Measurements from ENCODE around the gene FASTKD2.

Gene FASTKD2

DNA sequence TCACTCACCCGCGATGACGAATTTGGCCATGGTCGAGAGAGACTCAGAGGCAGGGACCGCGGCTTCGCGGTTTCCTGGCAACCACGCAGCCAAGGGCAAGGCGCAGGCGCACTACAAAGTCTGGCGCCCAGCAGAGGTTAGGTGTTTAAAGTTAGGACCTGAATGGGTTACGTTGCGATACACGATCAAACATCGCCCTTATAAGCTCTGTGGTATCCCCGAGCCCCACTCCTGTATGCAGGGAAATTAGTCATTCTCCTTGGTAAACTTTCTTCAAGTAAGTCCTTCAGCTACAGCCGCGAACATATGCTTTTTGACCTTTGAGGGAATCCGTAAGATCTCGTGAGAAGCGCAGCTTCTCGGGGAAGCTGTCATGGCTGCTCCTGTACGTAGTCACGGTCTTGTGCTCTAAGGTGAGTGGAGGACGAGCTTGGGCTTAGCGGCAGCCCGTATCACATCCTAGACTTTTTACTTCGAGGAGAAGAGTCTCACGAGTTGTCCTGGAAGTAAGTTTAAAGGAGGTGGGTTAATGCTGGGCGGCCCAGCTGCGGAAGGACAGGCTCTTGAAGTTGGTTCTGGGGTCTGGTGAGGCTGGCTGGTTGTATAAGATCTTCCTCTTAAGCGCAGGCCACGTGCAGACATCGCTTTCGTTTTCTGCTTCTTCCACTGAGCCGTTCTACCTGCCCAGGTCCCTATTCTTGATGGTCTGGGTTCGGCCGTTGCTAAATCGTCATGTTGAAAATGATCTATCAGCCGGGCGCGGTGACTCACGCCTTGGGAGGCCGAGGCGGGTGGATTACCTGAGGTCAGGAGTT lies at the start of gene FASTKD2, which contains the start of gene MDH1B:
Gene FASTKD2, plus strand, starts transcription at position 365 of the 815 bp plus-strand sequence. CDS start 1,088 bp downstream, outside the sequence.
Gene MDH1B, minus strand, starts transcription at position 87 of the 815 bp plus-strand sequence. Its CDS starts 57 bp downstream, at position 30.
- peak; percentile 92 for DNase-seq

DNA sequence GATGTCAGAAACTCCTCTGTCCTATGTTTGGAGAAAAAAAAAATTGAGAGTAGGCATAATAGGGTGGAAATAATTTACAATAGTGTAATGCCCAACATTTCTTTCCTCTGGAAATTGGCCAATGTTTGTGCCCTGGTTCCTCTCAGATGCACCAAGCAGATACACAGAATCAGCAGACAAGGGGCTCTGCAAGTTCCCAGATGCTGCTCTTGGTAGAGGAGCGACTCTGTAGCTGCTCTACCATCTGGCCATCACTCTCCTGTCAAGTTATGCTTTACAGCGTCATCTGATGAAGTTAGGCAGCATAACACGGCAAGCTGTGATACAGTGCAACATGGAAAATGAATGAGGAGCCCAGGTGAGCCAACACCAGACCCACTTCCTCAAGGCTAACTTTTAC lies 48.8 kb upstream of the FASTKD2 start:
- no peak for DNase-seq

DNA sequence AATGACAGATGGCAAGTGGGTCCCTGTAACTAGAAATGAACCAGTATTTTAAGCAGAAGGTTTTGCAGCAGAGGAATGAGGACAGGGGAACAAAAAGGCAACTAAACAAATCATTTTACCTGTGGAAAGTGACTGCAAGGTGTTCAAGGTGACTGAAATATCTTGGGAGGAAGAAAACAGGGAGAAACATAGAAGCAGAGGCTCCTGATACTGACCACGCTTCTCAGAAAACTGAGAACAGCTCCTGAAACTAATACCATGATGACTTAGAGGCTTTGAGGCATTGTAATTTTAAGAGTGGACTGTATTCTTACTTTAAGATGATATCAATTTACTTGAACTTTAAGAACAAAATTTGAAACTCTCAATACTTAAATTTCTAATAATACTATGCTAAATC lies 47.1 kb upstream of the FASTKD2 start, which contains the start of gene DYTN:
Gene DYTN, minus strand, starts transcription at position 101 of the 400 bp plus-strand sequence. CDS start 117 bp downstream, outside the sequence.
- no peak for DNase-seq

DNA sequence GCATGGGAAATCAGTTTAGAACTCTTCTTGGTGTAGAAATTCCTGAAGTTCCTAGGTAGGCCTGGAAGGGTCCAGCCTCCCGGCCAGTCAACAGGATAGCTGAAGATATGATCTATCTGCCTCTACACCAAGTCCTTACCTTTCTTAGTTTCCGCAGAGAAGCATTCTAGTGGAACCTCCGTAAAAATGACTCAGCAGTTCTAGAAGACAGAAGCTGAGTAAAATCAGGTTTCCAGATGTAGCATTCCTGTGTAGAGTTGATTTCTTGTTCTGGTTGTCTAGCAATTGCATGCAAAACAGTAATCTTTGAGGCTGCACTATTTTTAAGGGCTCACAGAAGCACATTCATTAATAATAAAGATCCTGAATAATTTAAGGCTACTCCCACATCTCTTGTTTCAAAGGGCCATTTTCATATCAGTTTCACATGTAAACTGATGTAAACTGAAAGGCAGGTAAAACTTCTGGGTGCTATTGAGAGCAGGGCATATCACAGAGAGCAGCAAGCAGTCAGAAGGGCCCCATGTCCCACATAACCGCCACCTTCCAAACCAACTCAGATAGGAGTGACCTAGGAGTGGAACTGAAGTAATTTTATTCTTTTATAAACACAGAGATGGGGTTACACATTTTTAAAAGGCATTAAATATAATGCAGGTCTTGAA lies 44.0 kb upstream of the FASTKD2 start:
- DNase-seq, result no peak

DNA sequence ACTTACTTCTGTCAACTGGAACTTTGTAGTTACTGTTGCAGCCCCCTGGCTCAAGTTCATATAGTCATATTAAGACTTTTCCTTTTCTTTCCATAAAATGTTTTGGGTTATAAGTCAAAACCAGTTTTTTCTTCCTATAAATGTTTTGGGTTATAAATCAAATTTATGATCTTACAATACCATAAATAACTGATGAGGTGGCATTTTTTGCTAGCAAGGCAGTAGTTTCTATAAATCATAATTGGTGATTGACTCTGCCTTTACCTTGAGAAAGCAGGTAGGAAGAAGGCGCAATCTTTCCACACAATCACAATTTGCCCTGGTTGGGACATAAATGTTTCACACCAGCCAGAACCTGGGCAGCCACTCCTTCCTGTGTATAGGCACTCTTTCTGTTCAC lies 42.1 kb upstream of the FASTKD2 start:
- DNase-seq, result no peak

DNA sequence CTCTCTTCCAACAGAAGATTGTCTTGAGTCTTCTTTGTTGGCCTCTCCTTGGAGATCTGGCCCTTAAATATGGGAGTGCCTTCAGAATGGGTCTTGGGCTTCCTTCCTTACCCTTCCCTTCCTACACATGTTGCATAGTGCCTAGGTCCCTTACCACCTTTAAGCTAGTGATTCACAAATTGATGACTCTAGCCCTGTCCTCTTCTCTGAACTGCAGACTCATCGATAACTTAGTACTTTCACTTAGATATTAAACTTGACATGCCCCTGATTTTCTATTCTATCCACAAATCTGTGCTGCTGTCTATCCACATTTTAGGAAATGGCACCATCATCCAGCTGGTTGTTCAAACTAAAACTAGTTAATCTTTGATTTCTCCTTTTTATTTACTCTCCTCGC lies 38.1 kb upstream of the FASTKD2 start:
- DNase-seq, result no peak

DNA sequence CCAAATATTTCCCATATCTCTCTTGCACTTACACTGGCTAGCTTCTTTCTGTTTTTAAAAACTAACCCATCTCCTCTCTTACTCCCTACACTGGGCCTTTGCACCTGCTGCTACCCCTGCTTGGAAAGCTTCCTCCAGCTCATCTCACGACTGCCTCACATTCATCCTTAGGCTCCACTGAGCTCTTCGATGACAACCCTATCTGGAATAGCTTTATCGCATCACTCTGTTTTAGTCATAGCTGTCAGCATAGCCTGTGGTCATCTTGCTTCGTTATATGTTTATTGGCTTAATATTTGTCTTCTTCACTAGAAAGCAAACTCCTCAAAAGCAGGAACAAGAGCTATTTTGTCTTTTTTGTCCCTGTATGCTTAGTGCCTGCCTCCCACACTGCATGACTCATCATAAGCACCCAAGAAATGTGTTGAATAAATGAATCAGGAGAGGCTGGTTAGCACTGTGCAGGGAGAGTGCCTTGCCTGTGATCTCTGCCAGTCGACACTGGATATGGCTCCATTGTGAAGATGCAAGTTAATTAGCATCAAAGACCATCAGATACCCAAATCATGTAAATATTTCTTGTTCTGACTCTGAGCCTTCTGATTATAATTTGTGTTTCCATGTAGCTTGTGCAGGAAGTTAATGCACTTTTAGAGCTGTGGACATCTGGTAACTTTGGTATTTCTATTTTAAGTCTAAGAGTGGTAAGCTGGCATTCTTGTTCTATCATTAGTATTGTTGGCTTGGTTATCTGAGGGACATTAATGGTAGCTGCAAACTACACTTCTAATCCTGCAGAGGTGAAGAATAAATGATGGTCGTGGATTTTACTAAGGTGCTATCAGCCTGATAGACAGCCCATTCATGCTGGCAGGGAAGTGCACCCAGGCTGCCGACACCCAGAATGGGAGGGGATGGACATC lies 36.9 kb upstream of the FASTKD2 start:
- DNase-seq, result no peak

DNA sequence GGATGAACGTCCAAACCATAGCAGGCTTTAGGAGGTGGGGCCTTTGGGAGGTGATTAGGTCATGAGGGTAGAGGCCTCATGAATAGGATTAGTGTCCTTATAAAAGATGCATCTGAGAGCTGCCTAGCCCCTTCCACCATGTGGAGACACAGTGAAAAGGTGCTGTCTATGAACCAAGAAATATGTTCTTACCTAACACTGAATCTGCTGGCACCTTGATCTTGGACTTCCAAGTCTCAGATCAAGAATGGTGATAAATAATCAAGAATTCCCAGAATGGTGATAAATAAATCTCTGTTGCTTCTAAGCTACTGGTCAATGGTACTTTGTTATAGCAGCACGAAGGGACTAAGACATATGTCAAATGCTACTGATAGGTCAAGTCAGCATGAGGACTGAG lies 32.1 kb upstream of the FASTKD2 start:
- no peak for DNase-seq

DNA sequence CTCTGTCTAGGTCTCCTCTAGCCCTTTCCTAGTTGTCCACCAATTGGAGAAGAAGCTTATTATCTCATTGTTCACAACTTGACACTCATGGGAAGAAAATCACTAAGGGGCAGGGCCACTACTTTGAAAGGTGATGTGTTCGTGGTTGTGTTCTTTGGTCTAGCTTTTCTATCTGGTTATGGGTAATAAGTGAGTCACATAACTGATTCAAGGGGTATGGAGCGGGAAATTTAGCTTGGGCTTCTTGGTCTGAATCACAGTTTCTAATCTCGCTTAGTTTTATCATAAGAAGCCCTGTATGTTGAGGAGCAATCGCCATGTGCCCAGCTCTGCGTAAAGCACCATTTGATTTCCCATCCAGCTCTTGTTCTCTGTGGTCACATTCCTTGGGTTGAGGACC lies 28.5 kb upstream of the FASTKD2 start:
- no peak for DNase-seq

DNA sequence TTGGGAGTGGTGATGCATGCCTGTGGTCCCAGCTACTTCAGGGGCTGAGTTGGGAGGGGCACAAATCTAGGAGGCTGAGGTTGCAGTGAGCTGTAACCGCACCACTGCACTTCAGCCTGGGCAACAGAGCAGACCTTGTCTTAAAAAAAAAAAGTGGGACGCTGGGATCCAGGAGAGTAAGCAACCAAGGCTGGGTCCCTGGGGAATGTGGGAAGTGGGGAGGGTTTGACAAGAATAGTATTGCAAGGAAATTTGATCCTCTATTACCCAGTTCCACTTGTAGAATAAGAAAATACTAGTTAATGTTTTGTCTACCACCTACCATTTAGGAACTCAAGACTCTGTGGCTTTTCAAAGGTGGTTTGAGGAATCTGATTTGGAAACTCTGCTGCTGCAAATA lies 26.1 kb upstream of the FASTKD2 start:
- no peak for DNase-seq

DNA sequence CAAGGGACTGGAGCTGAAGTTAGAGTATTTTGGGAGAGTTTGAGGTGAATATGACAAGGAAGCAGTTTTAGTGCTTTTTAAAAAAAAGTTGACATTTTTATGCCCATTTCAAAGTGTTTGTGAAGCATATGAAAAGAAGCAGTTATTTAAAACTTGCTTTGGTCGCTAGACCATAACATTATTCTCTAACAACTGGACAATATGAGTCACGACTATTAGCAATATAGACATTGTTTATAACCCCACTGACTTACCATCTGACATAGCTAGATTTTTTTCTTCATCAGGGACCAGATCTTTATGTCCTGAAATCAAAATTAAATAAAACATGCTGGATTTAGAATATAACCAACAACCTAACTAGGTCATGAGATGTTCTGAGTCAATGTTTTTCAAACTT lies 24.6 kb upstream of the FASTKD2 start:
- DNase-seq, result no peak

DNA sequence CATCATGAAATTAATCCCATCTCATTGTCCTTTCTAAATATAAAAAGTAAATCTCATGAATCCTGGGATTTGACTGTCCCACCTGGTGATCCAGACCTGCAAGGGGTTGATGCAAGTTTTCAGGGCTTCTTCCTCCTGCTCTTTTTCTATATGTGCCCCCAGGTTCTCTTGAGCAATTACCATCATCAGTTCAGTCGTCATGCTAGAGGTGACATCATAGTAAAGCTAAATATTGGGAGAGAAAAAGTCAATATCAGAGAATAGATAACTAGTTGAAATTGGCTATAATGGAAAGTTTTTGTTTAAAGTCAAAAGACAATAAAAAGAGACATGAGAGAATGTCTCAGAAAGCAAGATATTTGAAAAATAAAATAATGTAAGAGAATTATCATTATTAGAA lies 8.6 kb upstream of the FASTKD2 start:
- DNase-seq, result no peak

DNA sequence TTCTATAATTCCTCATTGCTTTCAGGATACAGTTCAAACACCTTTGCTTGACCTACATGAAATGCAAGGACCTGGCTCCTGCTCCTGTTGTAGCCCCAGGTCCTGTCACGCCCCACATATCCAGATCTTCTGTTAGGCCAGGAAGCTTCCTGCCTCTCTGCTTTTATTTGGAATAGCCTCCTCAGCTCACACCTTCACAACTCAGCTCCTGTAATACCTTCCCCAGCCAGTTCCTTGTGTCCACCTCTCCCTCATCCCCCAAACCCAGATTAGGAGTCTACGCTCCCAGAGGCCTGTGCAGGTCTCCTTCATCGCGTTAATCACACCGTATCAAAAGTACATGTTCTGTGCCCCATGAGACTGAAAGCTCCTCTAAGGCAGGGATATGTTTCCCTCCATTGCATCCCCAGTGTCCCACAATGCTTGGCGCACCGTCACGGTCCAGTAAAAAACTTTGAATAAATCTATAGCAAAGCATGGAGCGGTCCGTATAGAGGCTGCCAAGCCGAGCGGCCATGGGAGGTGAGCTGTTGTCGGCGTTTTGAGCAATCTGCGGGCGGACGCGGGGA lies 649 bp upstream of the FASTKD2 start:
- no peak for DNase-seq

DNA sequence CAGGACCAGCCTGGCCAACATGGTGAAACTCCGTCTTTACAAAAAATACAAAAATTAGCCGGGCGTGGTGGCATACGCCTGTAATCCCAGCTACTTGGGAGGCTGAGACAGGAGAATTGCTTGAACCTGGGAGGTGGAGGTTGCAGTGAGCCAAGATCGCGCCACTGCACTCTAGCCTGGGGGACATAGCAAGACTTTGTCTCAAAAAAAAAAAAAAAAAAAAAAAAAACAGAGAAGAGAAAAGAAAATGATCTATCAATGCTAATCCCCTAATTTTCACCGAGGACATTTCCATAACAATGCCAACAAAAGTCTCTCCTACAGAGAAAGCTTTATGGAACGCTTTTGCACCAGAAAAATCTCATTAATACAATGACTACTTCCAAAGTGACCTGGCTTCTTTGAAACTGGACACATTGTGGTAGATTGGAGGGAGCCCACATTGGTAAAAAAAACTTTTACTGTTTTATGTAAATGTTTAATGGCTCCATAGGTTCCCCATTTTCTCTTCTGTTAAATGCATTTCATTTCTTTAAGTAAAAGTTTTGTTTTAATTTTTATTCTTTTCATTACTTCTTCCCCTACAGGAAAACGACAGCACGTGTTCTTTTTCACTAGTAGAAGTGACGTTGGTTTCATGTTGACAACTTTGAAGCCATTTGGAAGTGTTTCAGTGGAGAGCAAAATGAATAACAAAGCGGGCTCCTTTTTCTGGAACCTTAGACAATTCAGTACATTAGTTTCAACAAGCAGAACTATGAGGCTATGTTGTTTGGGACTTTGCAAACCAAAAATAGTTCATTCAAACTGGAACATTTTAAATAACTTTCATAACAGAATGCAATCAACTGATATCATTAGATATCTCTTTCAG lies 888 bp downstream of the FASTKD2 start:
- DNase-seq, result no peak

DNA sequence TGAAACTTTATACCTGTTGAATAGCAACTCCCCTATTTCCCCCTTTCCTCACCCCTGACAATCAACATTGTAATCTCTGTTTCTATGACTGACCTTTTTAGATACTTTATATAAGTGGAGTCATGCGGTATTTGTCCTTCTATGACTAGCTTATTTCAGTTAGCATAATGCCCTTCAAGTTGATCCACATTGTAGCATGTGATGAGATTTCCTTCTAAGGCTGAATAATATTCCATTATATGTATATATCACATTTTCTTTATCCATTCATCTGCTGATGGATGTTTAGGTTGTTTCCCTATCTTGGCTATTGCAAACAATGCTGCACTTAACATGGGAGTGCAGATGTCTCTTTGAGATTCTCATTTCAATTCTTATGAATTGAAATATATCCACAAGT lies 9.5 kb downstream of the FASTKD2 start:
- DNase-seq, result no peak

DNA sequence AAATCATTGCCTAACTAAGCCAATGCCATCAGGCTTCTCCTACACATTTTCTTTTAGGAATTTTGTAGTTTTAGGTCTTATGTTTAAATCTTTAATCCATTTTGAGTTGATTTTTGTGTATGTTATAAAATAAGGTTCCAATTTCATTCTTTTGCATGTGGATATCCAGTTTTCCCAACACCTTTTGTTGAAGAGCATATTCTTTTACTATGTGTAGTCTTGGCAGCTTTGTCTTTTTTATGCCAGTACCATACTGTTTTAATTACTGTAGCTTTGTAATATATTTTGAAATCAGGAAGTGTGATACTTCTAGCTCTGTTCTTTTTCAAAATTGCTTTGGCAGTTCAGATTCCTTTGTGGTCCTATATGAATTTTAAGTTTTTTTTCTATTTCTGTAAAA lies 11.0 kb downstream of the FASTKD2 start:
- DNase-seq, result no peak

DNA sequence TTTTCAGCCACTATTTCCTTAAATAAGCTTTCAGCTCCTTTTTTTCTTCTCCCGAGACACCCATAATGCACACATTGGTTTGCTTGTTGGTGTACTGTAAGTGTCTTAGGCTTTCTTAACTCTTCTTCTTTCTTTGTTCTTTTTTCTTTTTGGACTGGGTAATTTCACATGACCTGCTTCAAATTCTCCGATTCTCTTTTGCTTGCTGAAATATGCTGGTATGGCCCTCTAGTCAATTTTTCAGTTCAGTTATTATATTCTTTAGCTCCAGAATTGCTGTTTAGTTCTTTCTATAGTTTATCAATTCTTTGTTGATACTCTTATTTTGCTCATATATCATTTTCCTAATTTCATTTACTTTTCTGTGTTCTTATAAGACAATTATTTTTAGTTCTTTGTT lies 15.3 kb downstream of the FASTKD2 start:
- no peak for DNase-seq

DNA sequence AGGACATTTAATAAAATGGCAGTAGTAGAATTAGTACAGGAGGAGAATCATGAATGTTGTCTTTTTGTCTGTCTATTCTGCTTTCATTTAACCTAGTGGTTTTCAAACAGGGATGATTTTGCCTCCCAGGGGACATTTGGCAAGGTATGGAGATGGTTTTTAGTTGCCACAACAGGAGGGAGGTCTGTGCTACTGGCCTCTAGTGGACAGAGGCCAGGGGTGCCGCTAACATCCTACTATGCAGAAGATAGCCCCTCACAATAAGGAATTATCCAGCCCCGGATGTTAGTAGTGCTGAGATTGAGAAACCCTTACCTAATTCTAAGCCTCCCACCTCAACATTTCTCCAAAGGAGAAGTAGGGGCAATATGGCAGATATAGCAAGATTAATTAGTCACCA lies 18.3 kb downstream of the FASTKD2 start:
- no peak for DNase-seq

DNA sequence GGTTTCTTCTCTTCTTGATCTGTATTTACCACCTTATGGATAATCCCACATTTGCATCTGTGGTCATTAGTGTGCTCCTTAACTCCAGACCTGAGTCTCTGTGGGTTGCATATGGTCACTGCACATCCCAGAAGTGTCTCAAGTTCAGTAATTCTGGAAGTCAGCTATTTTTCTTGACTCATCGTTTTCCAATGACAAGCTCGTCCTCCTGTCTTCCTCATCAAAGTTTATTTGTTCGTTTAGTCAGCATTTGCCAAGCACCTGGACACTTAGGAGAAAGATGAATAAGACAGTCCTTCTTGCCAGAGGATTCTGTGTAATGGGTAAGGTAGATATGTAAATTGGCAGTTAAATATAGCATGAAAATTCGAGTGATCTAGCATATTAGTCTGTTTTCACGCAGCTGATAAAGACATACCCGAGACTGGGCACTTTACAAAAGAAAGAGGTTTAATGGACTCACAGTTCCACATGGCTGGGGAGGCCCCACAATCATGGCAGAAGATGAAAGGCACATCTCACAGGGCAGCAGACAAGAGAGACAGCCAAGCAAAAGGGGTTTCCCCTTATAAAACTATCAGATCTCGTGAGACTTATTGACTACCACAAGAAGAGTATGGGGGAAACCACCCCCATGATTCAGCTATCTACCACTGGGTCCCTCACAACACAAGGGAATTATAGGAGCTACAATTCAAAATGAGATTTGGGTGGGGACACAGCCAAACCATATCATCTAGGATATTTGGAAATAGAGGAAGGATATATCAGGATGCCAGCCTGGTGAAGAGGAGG lies 19.4 kb downstream of the FASTKD2 start:
- no peak for DNase-seq

DNA sequence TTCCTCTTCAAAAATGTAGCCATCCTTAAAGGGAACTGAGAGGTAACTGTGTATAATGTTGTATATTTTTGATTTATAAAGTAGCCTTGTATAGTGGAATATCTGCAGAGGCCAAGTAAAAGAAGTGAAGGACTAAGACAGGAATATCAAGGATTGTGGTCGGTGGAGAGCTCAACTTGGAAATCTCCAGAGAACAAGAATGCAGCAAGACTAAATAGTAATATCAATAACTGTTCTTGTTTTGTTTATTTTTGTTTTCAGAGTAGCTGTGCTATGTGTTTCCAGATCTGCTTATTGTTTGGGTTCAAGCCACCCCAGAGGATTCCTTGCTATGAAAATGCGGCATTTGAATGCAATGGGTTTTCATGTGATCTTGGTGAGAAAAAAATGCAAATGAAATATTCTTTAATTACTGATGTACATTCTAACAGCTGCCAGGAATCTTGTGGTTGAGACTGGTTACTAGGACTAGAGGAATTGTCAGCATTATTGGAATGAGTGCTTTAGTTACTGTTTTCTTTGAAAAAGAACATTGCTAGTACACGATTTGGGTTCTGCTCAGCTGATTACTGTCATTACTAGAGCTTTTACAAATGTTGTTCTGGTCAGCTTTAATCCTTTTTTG lies 25.0 kb downstream of the FASTKD2 start:
- no peak for DNase-seq
